Measurements from ENCODE around the gene FIGN. TPM values are rescaled to one million over a fixed set of nuclear protein-coding genes. Genes with fewer than 3 reads are reported as not detected.

Gene FIGN
- total and polyA plus RNA-seq, 2 of the 13 experiments (the other 11 are each of a cell fraction or from before 2014, with no cell fraction given), result 6.6 to 6.7 TPM

DNA sequence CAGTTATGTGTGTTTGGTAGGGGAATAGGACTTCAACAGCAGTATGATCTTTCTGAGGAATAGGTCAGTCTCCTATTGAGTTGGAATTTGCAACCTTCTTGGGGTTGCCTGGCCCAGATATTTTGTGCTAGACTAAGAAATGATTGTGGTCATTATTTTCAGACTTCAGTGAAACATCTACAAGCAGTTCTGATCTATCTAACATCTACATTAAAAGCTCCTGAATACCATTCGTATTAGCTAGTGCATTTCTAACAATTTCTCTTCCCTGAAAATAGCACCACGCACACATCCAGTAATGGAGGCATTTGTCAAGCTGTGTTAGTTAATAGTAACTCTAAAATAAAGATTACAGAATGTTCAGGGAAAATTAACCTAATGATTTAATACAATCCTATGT is 179.3 kb downstream of the FIGN start:
- H3K36me3 ChIP-seq (replicated peaks in 1 of 2; ENCODE audit: control insufficient read depth in 1 of 2, insufficient read depth in 2 of 2, low read length in 2 of 2), result no peaks in the 10 kb centered on the region
- FAIRE-seq, result no peak
- no peak for DNase-seq (ENCODE audit: low spot score)
- H3K9me3 ChIP-seq (ENCODE audit: low read length), result no peaks in the 10 kb centered on the region
- POLR2A ChIA-PET, result no interaction called here
- no peak overlapping the region for H3K9ac ChIP-seq (ENCODE audit: insufficient read depth, low read depth, low read length)
- no peaks in the 10 kb centered on the region for H3K4me1 ChIP-seq (ENCODE audit: insufficient read depth, low read length)
- H3K27me3 ChIP-seq (ENCODE audit: control insufficient read depth in 1 of 2, insufficient read depth in 2 of 2, low read length in 2 of 2), result no peaks in the 10 kb centered on the region
- no peak overlapping the region for H3K4me3 ChIP-seq (replicated peaks in 1 of 3; ENCODE audit: insufficient read depth in 1 of 3, low read depth in 2 of 3, low read length in 3 of 3)
- CTCF ChIA-PET (ENCODE audit: low intra/inter-chr PET ratio, low total read pairs), result no interaction called here
- no peak for ATAC-seq
- no peak overlapping the region for H3K4me2 ChIP-seq (ENCODE audit: low read depth, low read length)
- in situ Hi-C loops (cut with HindIII; ENCODE audit: extremely low pct_ligation_motif_present, low pct_unique_long_range_greater_than_20kb), result no loop called here
- H4K20me1 ChIP-seq (ENCODE audit: insufficient read depth, low read length), result no peaks in the 10 kb centered on the region
- no peak overlapping the region for H3K27ac ChIP-seq (ENCODE audit: extremely low read length, insufficient read depth, low read length)
- no peaks in the 10 kb centered on the region for H3K79me2 ChIP-seq (ENCODE audit: insufficient read depth, low read length)
- no peak overlapping the region for H2AFZ ChIP-seq (ENCODE audit: low read length)
- intact Hi-C loops (cut with micrococcal nuclease; ENCODE audit: unreplicated experiment), result no loop called here
- WGBS (ENCODE audit: low lambda C conversion rate), result 10% methylated on average over 2 of the region's 2 CpGs
- no TSS peak for BruUV-seq (replicated peaks)
- no peak for TF ChIP-seq SP1 (IDR thresholded peaks at IDR 0.05)
- no peak for TF ChIP-seq SP1 (CRISPR knock-in tag; IDR thresholded peaks at IDR 0.05)
- no peak for TF ChIP-seq ZNF501 (CRISPR knock-in tag; IDR thresholded peaks at IDR 0.05)
- no peak for TF ChIP-seq SP4 (CRISPR knock-in tag; IDR thresholded peaks at IDR 0.05)
- no peak for TF ChIP-seq ZFP36L2 (CRISPR knock-in tag; IDR thresholded peaks at IDR 0.05)
- no peak for TF ChIP-seq ZNF136 (CRISPR knock-in tag; IDR thresholded peaks at IDR 0.05; ENCODE audit: low read depth)
- TF ChIP-seq, protein P1, sequence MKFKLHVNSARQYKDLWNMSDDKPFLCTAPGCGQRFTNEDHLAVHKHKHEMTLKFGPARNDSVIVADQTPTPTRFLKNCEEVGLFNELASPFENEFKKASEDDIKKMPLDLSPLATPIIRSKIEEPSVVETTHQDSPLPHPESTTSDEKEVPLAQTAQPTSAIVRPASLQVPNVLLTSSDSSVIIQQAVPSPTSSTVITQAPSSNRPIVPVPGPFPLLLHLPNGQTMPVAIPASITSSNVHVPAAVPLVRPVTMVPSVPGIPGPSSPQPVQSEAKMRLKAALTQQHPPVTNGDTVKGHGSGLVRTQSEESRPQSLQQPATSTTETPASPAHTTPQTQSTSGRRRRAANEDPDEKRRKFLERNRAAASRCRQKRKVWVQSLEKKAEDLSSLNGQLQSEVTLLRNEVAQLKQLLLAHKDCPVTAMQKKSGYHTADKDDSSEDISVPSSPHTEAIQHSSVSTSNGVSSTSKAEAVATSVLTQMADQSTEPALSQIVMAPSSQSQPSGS (CRISPR knock-in tag; IDR thresholded peaks at IDR 0.05), result no peak
- TF ChIP-seq, protein P2, sequence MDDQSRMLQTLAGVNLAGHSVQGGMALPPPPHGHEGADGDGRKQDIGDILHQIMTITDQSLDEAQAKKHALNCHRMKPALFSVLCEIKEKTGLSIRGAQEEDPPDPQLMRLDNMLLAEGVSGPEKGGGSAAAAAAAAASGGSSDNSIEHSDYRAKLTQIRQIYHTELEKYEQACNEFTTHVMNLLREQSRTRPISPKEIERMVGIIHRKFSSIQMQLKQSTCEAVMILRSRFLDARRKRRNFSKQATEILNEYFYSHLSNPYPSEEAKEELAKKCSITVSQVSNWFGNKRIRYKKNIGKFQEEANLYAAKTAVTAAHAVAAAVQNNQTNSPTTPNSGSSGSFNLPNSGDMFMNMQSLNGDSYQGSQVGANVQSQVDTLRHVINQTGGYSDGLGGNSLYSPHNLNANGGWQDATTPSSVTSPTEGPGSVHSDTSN (CRISPR knock-in tag; IDR thresholded peaks at IDR 0.05; ENCODE audit: borderline replicate concordance), result no peak
- TF ChIP-seq, protein P3, sequence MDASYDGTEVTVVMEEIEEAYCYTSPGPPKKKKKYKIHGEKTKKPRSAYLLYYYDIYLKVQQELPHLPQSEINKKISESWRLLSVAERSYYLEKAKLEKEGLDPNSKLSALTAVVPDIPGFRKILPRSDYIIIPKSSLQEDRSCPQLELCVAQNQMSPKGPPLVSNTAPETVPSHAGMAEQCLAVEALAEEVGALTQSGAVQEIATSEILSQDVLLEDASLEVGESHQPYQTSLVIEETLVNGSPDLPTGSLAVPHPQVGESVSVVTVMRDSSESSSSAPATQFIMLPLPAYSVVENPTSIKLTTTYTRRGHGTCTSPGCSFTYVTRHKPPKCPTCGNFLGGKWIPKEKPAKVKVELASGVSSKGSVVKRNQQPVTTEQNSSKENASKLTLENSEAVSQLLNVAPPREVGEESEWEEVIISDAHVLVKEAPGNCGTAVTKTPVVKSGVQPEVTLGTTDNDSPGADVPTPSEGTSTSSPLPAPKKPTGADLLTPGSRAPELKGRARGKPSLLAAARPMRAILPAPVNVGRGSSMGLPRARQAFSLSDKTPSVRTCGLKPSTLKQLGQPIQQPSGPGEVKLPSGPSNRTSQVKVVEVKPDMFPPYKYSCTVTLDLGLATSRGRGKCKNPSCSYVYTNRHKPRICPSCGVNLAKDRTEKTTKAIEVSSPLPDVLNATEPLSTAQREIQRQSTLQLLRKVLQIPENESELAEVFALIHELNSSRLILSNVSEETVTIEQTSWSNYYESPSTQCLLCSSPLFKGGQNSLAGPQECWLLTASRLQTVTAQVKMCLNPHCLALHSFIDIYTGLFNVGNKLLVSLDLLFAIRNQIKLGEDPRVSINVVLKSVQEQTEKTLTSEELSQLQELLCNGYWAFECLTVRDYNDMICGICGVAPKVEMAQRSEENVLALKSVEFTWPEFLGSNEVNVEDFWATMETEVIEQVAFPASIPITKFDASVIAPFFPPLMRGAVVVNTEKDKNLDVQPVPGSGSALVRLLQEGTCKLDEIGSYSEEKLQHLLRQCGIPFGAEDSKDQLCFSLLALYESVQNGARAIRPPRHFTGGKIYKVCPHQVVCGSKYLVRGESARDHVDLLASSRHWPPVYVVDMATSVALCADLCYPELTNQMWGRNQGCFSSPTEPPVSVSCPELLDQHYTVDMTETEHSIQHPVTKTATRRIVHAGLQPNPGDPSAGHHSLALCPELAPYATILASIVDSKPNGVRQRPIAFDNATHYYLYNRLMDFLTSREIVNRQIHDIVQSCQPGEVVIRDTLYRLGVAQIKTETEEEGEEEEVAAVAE (CRISPR knock-in tag; IDR thresholded peaks at IDR 0.05; ENCODE audit: borderline replicate concordance), result no peak
- no peak for TF ChIP-seq PRPF4 (IDR thresholded peaks at IDR 0.05; ENCODE audit: low read depth, low read length, poor library complexity, severe bottlenecking)
- no peak for TF ChIP-seq KLF13 (CRISPR knock-in tag; IDR thresholded peaks at IDR 0.05)
- no peak for TF ChIP-seq GABPB1 (CRISPR knock-in tag; IDR thresholded peaks at IDR 0.05)
- TF ChIP-seq RAD21 (CRISPR knock-in tag; IDR thresholded peaks at IDR 0.05), result no peak
- no peak for TF ChIP-seq POLR2AphosphoS2 (IDR thresholded peaks at IDR 0.05; ENCODE audit: low read depth, low read length)
- TF ChIP-seq ZNF367 (CRISPR knock-in tag; IDR thresholded peaks at IDR 0.05; ENCODE audit: borderline replicate concordance), result no peak
- TF ChIP-seq ZNF260 (CRISPR knock-in tag; IDR thresholded peaks at IDR 0.05; ENCODE audit: borderline replicate concordance, low read depth), result no peak
- TF ChIP-seq ZNF264 (CRISPR knock-in tag; IDR thresholded peaks at IDR 0.05), result no peak
- no peak for TF ChIP-seq NR2C2 (CRISPR knock-in tag; IDR thresholded peaks at IDR 0.05; ENCODE audit: borderline replicate concordance)

Data from HepG2 (cell line).